Measurements from ENCODE around the gene GPR158.
"Not testable (repeated sequence)": the region's sequence is repeated elsewhere in the genome, so short reads cannot be mapped to it uniquely, and the experiment has no call there.

Gene GPR158, protein sequence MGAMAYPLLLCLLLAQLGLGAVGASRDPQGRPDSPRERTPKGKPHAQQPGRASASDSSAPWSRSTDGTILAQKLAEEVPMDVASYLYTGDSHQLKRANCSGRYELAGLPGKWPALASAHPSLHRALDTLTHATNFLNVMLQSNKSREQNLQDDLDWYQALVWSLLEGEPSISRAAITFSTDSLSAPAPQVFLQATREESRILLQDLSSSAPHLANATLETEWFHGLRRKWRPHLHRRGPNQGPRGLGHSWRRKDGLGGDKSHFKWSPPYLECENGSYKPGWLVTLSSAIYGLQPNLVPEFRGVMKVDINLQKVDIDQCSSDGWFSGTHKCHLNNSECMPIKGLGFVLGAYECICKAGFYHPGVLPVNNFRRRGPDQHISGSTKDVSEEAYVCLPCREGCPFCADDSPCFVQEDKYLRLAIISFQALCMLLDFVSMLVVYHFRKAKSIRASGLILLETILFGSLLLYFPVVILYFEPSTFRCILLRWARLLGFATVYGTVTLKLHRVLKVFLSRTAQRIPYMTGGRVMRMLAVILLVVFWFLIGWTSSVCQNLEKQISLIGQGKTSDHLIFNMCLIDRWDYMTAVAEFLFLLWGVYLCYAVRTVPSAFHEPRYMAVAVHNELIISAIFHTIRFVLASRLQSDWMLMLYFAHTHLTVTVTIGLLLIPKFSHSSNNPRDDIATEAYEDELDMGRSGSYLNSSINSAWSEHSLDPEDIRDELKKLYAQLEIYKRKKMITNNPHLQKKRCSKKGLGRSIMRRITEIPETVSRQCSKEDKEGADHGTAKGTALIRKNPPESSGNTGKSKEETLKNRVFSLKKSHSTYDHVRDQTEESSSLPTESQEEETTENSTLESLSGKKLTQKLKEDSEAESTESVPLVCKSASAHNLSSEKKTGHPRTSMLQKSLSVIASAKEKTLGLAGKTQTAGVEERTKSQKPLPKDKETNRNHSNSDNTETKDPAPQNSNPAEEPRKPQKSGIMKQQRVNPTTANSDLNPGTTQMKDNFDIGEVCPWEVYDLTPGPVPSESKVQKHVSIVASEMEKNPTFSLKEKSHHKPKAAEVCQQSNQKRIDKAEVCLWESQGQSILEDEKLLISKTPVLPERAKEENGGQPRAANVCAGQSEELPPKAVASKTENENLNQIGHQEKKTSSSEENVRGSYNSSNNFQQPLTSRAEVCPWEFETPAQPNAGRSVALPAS (N-terminal part only)
- 0 to 0.36 (median 0) reads per million in 4 experiments for total RNA-seq

DNA sequence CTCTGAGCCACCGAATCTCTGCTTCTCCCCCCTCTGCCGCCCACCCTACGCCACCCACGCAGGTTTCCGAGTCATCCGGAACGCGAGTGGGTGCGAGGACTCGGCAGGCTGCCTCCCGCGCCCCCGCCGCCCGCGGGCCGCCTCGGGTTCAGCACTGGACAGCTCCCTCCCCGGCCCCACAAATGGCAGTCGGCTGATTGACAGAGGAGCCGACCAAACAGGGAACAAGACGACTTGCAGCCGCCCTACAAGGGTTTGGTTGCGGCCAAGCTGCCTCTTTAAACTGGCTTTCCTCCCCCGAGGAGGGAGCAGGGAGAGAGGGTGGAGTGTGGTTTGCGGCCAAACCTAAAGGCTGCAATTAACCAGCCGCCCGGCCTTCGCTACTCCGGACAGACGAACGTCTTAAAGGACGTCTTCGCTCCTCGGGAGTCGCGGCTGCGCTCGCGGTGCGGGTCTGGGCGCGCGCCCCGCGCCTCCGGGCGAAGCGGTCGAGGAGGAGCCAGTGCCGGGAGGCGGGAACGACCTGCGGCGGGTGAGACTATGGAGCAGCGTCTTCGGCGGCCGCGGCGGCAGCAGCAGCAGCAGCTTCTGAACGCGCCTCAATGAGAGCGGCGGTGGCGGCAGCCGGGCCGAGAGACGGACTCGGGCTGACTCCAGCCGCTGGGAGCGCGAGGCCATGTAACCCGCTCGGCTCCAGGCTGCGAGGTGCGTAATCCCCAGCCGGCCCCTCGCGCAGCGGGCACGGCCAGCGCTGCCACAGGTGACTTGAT is at the start of gene GPR158:
TSS of gene GPR158 (plus strand) at position 541 of the 770 bp plus-strand sequence. CDS start 420 bp downstream, outside the sequence.
- peak; percentile 9 for DNase-seq

DNA sequence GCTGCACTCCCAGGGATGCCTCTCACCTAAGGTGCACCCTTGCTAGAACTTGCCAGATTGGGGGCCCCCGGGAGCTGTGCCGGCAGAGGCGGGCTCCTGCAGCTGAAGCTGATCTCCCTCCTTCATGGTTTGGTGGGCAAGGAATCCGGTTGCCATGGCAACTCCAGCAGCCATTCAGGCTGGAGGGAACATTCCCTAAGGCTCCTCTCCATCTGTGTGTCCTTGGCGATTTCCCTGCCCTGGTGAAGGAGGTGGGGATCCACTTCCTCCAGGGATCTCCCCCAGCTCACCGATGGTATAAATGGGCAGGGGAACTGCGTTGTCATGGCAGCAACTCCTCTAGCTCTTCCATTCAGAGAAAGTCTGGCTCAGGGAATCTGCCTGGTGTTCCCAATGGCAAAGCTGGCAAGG is 49.6 kb upstream of the GPR158 start:
- no peak for DNase-seq

DNA sequence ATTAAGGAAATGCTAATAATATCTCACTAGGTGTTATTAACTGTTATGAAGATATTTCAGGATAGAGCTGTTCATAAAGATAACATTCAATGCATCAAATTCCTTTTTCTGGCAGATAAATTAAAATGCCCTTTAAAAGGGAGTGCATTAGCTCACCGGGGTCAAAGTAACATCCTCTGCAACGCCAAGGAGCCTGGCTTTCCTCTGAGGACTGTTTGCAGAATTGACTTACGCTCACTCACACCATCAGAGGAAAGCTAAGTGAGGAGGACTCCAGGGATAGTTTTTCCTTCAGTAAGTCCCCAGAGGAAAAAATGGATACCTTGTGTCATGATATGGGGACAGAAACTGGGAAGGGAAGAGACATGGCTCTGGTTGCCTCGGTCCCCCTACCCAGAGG is 45.2 kb upstream of the GPR158 start:
- no peak for DNase-seq

DNA sequence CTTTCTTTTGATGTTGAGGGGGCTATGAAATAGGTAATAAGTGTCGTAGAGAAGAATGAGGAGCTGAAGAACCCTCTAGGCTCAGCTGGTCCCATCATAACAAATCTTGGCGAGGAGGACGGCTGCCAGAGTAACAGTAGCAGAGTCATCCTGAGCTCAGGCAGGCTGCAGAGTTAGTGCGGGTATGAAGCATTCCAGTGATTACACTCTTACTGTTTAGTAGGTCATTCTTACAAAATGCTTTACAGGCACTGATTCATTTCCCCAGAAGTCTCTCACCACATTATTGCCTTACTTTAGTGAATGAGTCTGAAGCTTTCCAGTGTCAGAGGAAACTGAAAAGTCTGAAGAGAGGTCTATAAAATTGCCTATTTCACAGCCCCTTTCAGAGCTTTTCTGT is 43.9 kb upstream of the GPR158 start:
- no peak for DNase-seq

DNA sequence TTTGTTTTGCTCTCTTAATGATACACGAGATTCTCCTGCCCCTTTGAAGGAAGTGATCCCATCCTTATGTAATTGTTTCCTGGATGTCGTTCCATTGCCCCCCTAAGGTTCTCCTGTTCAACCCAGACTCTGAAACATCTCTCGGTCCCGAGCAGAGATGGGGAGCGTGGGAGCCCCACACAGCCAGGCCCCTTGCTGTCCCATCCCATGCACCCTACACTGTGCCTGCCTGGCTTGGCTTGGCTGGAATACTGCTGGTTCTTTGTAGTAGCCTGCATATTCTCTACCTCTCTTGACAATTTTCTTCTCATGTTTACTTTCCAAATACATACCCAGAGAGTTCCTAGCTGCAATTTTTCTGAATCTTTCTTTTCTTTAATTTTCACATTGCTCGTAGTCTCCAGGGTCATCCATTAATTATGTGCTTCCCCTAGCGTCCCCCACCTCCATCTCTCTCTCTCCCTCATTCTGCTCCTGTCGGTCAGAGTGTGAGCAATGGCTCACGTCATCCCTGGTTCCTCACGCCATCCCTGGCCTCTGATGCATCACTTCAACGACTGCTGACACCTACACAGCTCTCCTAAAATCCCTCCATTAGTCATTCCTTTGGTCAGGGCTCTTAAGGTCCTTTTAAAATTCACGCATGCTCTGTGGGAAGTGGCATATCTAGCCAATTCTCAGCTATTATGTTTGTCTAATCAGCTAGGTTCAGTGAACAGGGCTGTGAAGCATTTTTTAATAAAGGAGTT is 32.5 kb upstream of the GPR158 start:
- DNase-seq, result no peak

DNA sequence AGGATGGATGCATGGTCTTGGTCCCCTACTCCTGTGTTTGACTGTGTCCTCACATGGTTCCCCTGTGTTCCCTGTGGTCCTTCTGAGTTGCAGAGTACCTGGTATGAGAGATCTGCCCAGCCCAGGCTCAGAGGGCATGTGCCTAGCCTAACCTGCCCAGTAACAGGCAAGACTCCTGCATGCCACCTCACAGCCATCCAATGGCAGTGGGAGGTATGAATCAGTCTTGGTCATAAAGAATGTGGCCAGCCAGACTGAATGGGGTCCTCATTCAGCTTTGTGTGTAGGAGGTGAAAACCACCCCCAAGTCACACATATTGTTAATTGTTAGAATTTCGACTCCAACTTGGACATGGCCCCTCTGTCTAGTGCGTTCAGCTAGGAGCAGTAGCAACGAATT is 17.2 kb upstream of the GPR158 start:
- no peak for DNase-seq

DNA sequence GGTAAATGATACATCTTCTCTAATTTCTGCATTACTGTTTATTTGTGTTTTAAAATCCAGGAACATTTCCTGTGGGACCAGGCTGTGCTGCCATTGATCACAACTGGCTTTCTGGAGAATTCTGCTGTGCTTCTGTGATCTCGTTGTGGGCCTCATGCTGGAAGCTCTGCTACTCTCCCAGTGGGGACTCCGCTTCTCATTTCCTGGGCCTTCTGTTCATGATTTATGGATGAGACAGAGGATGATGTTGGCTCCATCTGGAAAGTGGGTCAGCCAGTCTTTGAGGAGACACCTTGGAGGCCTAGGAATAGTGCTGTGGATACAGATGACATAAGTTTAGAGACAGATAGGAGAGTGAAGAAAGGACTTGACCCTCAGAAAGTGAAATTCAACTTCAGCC is 15.2 kb upstream of the GPR158 start:
- no peak for DNase-seq

DNA sequence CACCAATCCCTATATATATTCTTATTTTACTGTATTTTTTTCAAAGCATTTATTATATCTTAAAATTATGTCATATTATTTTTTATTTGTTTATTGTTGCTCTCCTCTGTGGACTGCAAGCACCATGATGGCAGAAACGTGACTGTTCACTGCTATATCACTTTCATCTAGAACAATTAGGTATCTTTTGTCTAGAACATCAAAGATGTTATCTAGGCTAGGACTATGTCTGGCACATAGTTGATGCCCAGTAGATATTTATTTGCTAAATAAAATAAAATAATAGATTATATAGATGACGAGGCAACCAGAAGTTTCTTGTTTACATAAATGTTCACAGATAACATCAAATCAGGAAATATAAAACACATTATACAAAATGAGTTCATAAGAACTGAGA is 12.4 kb upstream of the GPR158 start:
- DNase-seq, result no peak

DNA sequence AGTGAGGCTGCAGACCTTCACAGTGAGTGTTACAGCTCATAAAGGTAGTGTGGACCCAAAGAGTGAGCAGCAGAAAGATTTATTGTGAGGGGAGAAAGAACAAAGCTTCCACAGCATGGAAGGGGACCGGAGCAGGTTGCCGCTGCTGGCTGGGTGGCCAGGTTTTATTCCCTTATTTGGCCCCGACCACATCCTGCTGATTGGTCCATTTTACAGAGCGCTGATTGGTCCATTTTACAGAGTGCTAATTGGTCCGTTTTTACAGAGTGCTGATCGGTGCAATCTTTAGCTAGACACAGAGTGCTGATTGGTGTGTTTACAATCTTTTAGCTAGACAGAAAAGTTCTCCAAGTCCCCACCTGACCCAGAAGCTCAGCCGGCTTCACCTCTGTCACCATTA is 11.3 kb upstream of the GPR158 start:
- DNase-seq, result not testable (repeated sequence)

DNA sequence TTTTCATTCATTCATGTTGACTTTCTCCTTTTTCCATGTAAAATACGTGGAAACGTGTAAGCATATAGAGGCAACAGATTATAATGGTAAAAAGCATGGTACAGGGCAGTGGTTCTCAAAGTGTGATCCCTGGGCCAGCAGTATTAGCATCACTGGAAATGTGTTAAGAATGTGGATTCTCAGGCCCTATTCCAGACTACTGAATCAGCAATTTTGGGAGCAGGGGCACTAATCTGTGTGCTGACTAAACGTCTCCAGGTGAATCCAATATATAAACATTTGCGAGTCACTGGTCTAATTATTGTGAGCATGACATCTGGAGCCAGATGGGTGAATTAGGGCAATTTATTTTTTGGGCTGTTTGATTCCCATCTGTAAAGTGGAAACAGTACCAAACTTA is 5.1 kb upstream of the GPR158 start:
- DNase-seq, result no peak

DNA sequence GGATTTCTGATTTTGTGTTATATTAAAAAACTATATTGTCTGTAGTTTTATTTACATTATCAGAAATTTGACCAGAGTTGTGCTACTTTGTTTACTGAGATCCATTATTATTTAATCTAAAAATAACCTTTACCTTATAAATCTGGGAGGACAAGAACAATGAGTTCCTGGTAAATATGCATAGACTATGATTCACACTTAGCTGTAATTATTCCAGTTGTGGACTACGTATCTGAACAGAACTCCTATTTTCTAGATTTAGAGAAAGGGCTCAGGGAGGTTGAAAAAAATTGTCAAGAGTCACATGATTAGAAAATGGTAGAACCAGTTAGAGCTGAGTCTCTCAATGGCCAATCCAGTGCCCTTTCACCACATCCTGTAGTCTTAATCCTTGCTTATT is 4.2 kb upstream of the GPR158 start:
- DNase-seq, result no peak

DNA sequence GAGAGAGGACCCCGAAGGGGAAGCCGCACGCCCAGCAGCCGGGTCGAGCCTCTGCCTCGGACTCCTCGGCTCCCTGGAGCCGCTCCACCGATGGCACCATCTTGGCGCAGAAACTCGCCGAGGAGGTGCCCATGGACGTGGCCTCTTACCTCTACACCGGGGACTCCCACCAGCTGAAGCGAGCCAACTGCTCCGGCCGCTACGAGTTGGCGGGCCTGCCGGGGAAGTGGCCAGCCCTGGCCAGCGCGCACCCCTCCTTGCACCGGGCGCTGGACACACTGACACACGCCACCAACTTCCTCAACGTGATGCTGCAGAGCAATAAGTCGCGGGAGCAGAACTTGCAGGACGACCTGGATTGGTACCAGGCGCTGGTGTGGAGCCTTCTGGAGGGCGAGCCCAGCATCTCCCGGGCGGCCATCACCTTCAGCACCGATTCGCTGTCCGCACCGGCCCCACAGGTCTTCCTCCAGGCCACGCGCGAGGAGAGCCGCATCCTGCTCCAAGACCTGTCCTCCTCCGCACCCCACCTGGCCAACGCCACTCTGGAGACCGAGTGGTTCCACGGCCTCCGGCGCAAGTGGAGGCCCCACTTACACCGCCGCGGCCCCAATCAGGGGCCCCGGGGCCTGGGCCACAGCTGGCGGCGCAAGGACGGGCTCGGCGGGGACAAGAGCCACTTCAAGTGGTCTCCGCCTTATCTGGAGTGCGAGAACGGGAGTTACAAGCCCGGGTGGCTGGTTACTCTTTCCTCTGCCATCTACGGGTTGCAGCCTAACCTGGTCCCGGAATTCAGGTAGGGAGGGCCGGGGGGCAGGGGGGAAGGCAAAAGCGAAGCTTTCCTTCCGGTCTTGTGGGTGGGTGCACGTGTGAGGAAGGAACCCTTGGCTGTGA is 973 bp downstream of the GPR158 start:
- DNase-seq, result no peak

DNA sequence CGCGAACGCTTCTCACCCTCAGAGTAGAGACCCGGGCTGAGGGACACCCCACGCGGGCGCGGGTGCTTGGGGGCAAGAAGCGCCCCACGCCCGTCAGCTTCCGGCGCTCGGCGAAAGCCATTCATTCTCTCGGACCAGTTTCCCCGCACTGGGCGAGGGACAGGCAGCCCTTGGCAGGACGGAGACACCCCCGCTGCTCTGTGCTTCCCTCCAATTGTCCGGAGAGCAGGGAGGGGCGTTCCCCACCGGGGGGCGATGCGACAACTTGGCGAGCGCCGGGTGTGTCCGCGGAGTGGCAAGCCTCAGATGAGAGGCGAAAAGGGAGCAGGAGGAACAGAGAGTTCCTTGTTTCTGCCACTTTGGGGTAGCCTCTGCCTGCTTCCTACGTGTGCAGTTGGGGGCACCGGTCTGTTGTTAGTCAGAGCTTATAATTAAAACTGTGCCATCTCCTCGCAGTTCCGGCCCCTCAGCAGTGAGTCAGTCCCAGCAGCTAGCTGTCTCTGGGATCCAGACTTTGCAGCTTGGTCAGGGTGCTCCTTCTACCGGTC is 1.7 kb downstream of the GPR158 start:
- DNase-seq, result no peak

DNA sequence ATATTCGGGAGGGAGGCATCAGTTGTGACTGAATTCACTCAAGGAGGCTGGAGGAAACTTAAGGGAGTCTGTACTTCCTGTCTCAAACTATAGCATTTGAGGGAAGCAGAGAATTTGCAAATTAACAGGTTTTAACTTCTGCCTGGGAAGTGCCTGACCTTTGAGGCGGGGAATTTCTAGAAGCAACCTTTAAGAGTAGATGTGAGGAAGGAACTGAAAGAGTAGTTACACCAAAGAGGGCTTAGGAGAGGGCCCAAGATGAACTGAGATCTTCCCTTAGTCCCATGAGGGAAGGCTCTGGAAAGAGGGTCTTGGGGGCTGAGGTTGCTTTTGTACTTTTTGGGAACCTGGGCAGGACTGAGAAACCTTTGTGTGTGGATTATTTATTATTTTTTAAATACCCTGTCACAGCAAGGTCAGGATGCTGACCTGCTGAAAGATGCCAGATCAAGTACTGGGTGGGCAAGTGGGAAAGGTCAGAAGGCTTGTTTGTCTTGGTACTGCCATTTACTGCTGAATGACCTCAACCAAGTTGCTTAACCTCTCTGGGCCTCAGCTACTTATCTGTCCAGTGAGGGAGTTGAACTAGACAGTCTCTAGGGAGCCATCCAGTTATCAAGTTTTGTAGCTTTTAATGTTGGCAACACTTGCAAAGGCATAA is 2.4 kb downstream of the GPR158 start:
- no peak for DNase-seq

DNA sequence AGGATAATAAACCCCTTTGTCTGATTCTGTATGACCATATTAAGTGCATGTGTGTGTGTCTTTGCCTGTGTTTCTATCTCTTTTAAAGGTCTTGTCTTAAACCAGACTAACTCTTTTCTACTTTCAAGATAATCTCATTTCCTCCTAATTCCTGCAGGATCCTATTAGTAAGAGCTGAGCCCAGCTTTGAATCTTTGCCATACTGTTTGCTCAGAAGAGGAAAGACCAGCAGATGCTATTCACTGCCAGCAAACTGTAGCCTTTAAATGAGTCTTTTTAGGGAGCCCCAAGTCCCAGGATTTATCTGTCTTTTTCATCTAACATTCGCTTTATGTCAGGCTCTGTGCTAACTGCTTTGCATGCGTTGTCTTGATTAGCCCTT is 2.9 kb downstream of the GPR158 start:
- DNase-seq, result no peak

DNA sequence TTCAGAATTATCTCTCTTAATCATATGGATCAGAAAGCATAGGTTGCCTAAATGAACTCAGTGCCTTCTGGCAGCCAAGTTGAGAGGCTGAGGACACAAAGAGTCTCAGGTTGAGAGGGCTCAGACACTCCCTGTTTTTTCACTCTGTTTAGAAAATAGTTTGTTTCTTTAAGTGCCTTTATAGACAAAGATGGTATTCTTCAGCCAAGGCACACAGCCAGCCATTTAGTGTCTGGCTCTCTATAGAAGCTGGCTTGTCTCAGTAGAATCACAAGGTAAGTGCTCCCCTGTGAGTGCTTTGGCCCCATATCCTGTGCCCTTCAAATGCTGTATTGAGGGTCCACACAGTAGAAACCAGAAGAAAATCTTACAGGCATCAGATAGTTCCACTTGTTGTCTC is 3.6 kb downstream of the GPR158 start:
- DNase-seq, result no peak

DNA sequence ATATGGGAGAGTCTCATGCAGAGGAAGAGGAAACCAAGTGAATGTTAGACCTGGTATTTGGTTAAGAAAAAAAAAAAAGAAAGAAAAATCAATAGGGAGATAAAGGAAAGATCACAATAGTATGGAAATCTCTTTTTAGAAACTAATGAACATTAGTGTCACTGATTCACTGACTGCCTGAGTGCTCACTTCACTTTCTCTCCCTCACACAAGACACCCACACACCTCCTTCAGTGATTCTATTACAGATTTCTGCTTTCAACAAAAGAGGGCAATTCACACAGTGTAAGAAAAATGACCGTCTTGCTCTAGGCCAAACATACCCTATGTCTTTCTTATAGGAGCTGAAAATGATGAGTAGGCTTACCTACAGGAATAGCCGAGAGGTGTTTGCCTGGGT is 6.0 kb downstream of the GPR158 start:
- DNase-seq, result no peak

DNA sequence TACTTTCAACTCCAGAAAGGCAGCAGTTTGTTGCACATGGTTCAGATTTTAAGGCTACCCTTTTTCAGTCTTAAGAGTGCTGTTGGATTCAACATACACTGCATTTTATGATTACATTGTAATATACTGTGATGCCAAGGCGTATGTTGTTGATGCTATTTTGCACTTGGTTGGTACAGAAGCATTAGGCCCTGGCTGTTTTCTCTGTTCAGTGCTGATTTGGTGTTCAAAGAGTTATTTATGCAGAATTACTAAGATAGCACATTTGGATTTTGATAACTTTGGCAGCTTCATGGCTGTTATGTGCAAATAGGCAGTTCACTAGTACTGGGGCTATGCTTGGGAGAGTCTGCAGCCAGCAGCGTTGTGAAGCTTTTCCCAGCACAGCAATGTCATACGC is 7.8 kb downstream of the GPR158 start:
- no peak for DNase-seq

DNA sequence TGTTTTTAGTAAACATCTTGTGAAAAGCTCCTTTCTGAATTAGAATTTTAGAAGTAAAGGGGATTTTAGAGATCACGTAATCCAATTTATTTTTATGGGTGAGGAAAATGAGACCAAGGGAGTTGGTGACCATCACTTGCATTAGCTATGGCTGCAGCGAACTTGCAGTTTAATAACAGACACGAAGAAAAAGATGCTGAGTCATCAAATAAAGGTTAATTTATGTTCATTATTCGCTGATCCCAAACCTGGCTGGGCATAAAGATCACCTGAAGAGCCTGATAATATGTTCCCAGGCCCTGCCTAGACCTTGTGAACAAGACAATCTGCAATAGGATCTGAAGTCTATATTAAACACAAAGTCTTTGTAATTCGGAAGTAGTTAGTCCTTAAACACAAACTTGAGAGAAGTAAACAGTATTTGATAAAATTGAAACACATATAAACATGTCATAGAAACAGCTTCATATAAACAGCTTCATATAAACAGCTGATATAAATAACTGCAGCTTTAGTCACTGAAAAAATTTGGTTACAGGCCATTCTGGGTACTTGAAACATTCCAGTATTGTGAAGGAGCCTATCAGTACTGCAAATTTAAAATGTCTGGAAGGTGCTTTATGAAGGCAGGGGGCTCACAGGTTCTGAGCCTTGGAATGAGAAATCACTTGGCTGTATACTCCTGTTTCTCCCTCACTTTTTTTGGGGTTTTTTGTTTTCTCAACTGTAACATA is 16.5 kb downstream of the GPR158 start:
- no peak for DNase-seq
